Stimulated activated CD8-positive, alpha-beta memory T cell treated with anti-CD3 and anti-CD28 coated beads, Interleukin-7, amount 100 ng/mL, for 1 hour (primary cell): ENCODE measurements around the gene ELK4.

Source experiments
- DNase-seq, 2 donors: peaks; one replicate each; pipeline ENCODE4 v3.0.0-alpha.2; 2020; ENCODE audit warnings: low read depth in 2 of 2

The ELK4 gene

DNA sequence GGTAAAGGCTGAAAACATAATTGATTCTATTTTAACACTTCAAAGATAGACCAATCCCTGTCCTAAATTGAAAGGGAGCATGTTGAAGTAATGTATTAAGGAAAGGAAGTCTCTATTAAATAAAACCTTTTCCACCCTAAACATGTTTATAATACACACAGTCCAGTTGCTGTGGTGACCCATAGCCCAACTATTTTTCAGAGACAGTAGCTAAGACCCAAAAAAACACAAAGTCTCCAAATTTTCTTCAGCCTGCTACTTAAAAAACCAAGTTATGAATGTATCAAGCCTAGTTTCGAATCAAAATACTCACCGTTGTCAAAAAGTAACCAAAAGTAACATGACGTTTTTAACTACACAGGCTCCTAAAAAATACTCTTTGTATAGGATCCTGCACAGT lies 1.6 kb downstream of the ELK4 start:
- DNase-seq, result no peak

DNA sequence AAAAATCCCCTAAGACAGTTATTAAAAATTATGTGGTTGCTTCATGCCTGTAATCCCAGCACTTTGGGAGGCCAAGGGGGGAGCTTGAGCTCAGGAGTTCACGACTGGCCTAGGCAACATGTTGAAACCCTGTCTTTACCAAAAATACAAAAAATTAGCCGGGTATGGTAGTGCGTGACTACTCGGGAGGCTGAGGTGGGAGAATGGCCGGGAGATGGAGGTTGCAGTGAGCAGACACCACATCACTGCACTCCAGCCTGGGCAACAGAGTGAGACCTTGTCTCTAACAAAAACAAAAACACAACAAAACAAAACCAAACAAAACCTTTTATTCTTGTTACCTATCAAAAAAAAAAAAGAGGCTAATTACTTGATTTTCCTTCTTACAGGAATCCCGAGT lies 2.1 kb downstream of the ELK4 start:
- no peak for DNase-seq

DNA sequence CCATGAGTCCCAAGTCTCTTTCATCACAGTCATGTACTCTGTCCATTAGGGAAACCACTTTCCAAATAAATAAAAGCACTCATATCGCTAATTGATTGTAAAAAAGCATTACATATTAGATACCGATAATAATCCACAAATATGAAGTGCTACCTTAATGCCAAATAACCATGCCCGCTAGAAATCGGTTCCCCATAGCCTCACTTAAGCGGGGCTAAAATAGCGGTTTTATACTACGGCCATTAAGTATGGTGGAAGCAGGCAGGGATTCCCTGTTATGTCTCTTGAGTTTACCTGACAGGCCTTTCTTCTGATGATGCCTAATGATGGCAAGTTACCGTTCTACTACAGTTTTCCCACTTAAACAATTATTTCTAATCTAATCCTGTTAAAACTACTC lies 3.9 kb downstream of the ELK4 start:
- DNase-seq, result no peak

DNA sequence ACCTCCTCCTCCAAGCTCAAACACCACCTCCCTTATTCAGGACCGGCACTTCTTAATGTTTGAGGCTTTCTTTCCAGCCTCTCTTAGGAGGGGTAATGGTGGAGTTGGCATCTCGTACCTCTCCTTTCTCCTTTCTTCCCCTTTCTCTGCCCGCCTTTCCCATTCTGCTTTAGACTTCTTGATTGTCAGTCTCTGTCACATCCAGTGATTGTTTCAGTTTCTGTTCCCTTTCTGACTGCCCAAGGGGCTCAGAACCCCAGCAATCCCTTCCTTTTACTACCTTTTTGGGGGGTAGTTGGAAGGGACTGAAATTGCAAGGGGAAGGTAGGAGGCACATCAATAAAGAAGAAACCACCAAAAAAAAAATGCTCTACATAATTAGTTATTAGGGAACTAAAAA lies 5.6 kb downstream of the ELK4 start:
- DNase-seq, result no peak

DNA sequence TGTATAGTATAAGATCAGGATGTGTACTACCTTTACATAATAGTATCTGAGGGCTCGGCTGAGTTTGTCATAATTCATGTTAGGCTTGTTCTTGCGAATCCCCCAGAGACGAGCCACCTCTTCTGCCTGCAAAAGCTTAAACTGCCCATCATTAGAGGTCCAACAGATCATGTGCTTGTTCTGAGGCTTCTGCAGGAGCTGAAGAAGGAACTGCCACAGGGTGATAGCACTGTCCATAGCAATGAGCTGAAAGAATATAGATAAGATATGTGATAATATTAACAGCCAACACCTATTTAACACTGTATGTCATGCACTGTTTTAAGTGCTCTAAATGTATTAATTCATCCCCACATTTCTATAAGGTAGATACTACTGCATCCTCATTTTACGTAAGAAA lies 8.2 kb downstream of the ELK4 start:
- DNase-seq, result no peak

DNA sequence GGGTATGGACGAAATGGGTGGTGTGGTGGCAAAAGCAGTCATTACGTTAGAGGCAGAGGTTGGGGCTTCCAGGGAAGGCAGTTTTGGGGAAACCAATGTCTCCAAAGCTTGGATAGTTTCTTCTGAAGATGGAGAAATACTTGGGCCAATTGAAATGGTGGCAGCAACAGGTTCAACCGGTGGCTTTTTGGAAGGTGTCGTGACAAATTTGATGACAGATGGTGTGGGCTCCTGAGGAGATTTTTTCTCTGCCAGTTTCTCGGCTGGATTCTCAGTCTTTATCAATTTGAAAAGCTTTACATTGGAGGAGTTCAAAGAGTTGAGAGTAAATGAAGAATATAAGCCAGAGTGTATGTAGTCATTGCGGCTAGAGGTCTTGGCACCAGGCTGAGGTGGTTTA lies 11.5 kb downstream of the ELK4 start:
- DNase-seq, result no peak

DNA sequence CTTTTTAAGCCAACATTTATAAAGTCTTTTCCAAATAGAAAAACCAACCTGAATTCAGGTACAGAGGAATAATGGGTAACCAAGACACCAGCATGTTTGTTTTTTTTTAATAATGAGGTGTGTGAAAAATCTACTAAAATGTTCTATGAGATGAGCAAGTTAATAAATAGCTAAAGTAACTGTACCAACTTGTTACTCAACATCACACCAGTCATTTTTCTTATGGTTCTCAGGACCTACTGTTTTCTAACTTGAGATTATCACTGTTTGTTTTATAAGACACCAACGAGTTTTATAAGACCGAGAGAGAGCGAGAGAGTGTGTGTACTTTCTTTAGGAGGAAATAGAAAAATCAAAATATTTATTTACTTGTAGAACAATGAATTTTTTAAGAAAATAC lies 12.4 kb downstream of the ELK4 start:
- no peak for DNase-seq

DNA sequence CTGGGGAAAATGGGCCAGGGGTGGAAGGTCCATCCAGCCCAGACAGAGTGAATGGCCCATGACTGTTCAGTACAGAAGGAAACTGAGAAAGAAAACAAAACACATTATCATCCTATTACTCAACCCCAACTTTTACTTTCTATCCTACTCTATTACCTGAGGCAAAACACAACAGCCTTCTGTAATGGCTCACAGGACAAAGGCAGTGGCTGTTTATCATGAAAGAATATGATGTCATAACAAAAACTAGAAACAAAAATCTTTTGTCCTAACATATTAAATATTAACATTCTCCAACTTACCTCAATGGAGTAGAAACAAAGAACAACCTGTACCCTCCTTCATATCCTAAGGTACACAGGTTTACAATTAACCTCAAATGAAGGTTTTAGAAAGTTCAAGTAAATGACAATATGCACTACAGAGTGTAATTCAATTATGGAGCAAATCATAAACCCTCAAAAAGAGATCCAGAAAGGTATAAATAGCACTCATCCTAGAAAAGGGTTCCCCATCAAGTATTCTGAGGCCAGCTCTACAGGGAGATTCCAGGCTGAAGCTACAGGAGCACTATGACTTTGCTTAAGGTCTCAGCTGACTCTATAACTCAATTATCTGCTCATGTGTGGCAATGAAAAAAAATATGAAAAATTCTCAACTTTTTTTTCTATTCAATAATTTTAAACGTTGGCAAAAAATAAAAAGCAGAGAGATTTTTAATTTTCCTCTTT lies 15.1 kb downstream of the ELK4 start:
- no peak for DNase-seq

DNA sequence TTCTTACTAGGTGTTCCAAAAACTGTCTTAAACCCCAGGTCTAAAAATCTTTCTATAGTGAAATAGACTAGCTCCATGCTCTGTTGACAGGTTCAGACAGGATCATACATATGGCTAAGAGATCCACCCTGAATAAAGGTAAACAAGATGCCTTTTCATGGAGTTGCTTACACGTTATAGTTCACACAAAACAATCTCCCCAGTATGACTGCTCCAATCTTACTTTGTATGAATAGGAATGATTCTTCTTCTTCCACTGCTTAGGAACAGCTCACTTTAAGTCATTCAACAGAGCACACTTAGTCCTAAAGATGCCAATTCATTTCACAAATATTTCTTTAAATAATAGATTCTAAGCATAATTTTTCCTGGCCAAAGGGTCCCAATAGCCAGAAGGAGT lies 16.0 kb downstream of the ELK4 start:
- no peak for DNase-seq

DNA sequence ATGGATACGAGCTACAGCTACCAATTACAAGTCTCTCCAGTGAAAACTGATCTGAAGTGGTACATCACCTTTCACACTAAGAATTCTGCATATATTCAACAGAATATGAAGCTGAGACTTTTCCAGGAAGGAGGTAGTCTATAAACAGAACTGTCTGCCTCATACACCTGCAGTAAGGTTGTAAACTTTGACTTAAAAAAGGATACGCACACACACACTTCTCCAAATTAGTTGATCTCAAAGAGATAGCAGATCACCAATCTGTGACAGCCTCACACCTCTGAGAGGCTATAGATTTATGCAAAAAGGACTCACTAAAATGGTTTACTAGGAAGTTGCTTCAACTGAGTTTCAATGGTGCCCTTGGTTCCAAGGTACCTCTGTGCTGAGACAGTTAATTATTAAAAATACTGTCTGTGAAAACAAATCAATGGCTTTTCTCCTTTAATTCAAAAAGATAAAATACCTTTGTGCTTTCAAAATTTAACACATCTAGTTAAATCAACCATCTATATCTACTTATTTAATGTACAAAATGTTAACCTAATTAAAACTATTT lies 17.9 kb downstream of the ELK4 start:
- no peak for DNase-seq

DNA sequence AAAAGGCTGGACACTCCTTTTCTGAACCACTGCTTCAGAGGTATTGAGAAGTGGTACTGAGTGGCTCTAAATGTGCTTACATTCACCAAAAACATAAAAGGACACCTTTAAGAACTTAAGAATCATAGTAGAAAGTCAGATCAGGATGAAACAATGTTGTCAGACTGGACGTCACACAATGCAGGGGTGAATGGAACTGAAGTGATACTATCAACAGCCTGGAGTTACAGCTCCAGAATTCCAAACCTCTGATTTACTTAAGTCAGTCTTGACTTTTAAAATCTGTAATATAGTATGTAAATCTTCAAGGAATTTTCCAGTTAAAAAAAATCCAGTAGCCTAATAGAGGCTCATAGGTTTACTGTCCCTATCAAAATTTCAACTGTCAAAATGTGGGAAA lies 19.3 kb downstream of the ELK4 start:
- no peak for DNase-seq

DNA sequence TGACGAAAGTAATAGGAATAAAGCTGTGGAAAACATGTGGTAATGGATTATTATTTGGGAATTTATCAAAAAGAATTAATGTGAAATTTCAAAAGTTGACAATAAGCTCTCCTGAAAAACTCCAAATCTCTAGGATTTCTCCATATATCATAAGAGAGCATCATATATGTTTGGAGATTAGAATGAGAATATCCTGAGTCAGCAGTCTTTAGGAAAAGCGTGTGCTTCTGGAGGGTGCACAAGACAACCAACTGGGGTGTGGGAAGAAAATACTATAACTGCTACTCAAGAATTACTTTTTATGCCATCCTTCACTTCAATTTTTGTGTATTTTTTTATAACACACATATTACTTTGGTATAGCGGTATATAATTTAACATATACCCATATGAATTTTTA lies 19.7 kb downstream of the ELK4 start:
- DNase-seq, result no peak

DNA sequence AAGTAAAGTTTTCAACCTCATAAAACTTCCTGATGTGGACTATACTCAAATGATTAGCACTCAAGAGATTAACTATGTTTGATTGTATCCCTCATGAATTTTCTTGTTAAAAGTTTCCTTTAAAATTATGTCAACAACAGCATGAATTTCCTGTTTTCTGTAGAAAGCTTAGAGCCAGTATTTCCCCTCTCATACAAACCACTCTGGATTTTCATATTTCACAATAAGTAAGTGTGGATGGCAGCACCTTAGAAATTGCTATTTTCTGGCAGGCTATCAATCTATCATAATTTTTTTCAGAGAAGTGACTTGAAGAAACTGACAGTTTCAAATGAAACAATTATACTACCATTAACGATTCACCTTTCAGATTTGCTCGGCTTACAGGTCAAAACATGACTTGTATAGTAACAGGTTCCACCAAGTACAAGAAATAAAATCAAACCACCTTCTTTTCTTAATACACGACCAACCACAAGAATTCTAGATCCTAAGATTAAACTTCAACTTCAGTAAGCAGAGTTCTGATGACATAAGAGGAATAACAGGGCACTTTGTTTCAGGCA lies 20.8 kb downstream of the ELK4 start:
- DNase-seq, result no peak

DNA sequence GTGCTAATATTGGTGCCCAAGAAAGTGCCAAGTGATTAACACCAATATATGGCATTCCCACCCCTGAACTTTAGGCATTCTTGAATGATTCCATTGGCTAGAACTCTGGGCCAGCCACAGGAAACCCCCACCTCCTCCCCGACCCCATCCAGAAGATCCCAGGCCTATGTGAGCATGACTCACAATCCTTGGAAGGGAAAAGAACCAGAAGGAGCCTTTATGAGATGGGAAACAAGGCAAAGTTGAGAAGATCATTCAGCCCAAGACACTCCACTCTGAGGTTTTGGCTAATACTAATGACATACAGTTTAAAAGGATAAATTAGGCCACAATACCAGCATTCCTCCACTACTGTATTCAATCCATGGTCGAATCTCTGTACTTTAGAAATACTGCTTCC lies 21.8 kb downstream of the ELK4 start:
- no peak for DNase-seq

DNA sequence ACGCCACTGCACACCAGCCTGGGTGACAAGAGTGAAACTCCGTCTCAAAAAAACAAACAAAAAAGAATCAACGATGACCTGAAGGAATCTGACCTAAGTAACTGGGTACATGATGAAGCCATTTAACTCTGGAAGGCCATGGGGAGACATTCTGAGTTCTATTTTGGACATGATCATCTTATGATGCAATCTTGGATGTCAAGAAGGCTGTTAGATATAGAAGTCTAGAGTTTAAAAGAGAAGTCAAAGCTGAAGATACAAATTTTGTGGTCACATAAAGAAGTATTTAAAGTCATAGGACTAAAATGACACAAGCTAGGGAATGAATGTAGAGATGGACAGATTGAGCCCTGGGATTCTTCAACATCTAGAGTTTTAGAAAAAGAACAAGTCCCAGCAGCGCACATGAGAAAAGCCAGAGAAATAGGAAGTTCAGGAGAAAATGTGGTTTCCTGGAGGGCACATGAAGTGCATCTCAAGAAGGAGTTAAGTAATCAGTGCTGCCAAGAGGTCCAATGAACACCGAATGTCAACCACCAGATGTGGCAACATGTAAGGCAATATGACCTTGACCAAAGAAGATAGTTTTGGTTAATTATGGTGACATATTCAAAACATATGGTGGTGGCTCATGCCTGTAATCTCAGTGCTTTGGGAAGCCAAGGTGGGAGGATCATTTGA lies 26.8 kb downstream of the ELK4 start:
- no peak for DNase-seq

DNA sequence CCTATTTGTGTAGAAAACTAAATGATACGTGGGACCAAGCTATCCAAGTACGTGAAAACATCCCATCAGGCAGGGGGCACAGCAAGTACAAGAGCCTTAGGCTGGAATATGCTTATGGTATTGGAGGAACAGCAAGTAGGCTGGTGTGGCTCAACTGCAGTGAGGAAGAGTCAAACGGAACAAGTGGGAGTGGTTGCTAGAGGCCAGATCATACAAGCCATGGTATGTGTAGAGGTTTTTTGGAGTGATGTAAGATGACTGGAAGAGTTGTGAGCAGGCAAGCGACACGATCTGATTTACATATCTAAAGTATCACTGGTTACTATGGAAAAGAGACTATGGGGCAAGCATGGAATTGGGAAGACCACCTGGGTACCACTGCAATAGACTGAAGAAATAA lies 27.8 kb downstream of the ELK4 start:
- DNase-seq, result no peak

DNA sequence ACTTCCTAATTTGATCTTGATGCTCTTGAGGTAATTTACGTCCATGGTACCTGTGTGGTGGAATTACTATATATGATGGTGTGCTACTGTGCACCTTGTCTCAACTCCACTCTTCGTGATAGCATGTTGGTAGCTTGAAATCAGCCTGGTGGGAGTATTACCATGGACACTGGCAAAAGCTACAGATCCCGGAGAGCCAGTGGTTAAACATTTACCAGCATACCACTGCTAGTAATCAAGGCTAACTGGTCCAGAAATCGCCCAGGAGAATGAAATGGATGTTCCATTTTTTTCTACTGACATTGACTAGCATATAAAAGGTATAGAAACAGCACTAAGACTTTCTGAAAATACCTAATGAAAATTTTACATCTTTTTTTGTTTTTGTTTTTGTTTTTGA lies 30.6 kb downstream of the ELK4 start:
- no peak for DNase-seq

DNA sequence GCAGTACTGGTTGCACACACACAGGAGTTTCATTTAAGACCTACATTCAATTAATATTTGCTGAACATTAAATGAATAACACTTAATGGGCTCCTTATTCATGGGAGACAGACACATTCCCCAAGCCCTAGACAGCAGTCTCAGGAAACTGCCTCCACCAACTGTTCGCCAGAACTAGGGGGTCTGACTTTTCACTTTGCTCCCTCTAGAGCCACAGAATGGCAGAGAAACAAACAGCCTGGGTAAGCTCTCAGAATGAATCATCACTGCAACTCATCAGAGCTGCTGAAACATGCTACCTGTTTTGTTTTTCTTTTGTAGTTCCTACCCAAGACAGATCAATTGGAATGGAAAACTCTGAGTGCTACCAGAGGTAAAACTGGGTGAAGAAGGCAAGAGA lies 31.7 kb downstream of the ELK4 start:
- DNase-seq, result no peak

DNA sequence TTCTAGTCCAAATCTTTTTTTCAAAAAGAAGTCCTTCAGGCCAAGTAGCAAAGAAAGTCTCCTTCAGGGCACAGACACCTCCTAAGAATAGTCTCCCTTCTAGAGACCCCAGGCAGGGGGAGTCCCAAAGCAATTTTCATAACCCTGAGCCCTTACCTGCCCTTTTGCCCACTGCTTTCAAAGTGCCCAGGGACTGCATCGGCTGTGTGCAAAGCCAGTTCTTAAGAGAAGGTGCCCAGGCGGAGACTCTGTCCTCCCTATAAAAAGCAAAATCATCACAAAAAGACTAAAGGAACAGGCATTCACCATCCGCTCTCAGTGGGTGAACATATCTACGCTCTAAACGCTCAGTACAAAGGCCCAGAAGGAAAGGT lies 32.2 kb downstream of the ELK4 start:
- no peak for DNase-seq

DNA sequence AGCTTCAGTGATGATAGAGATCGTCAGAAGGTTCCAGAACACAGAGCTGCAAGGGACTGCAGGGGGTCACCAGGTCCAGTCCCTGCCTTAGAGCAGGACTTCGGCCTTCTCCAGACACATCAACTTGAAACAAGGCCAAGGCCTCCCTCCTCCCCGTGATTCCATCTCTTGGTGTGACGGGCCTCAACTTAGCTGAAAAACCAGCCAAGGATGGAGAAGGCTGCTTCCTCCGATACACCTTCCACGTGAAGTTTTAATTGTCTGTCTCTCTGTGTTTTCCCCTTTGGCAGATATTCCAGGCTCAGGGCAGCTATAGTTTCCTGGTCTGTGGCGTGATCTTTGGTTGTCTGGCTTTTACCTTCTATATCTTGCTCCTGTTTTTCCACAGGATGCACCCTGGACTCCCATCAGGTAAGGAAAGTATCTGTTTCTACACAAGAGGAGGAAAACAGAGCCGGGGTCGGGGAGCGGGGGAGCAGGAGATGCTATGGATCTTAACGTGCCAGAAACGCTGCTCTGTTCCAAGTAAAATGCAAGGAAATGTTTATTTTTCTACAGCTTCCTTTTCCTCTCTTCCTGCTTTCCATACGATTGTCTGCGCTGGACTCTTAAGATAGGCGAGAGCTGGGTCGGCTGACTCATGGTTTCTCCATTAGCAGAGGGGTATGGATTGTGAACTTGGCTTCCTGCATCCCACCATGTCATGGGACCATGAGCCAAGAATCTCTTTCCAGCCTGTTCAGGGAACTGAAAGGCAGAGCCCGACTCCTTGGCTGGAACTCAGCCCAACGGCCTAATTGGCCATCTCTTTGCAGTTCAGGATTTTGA lies 32.8 kb downstream of the ELK4 start:
- DNase-seq, result no peak

DNA sequence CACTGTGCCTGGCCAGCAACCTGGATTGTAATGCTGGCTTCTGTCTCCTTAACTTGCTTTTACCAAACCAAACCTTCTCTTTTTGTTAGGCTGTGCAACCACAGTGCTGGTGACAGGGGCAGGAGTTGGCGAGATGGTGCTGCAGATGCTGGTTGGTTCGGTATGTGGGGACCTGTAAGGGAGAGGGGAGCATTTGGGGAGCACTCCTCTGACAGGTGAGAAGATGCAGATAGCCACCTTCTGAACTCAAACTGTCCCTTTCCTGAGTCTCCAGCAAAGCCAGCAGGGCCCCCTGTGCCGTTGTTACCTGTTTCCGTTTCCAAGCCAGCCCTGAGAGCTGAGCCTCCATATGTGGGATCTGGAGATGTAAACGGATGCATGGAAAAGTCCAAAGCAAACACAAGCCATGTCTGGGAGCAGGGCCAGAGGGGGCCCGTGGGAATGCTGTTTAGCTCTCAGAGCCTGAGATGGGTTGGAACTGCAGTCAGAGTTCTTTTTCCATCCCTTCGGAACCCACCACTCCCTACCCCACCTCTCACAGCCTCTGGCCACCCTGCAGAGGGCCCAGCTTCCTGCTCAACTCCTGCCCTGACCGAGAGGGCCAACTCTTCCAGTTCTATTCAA lies 34.0 kb downstream of the ELK4 start:
- DNase-seq, result no peak

DNA sequence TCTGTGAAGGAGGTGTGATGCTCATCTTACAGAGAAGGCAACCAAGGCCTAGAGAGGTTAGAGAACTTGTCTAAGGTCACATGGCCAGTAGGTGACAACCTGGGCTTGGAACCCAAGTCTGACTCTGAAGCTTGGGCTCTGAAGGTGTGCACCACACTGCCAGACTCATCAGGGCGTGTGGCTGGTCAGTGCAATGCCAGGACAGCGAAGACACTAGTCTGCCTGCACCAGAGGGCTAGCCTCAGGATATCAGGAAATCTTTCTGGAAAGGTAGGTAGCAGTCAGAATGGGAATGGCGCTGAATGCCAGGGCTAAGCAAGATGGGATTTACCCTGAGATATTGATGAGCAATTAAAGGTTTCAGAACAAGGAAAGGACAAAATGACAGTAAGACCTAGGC lies 34.9 kb downstream of the ELK4 start:
- no peak for DNase-seq
